NB4 (cell line): Measurements from ENCODE around the gene ARHGAP12.

Source experiments
- DNase-seq: peaks from one replicate; pipeline ENCODE4 v3.0.0; 2010; ENCODE audit warnings: low read depth
- H3K4me3 ChIP-seq: one replicate; pipeline ENCODE4 v1.5.1; 2011; ENCODE audit warnings: mild to moderate bottlenecking, low read depth, low read length, moderate library complexity
- CTCF ChIP-seq: IDR thresholded peaks from one replicate; pipeline ENCODE4 v1.5.1; 2012; ENCODE audit warnings: low read depth, low read length
- MAX ChIP-seq: IDR thresholded peaks from 2 replicates; pipeline ENCODE4 v1.6.1; 2011; ENCODE audit warnings: low read depth, low read length
- MYC ChIP-seq: IDR thresholded peaks from 2 replicates; pipeline ENCODE4 v1.6.1; 2011; ENCODE audit warnings: low read depth, low read length
- POLR2A ChIP-seq: IDR thresholded peaks from 2 replicates; pipeline ENCODE4 v1.6.1; 2011; ENCODE audit warnings: mild to moderate bottlenecking; ENCODE audit not compliant: insufficient read length; ENCODE audit errors: extremely low read depth

The ARHGAP12 gene

GRCh38 chr10:31952066-31952465 lies 23.4 kb upstream of the ARHGAP12 start:
- TF ChIP-seq CTCF (no peak), POLR2A (no peak), MYC (no peak), MAX (no peak)
- H3K4me3 ChIP-seq: no peak overlapping the region
- DNase-seq: peak; percentile 65

GRCh38 chr10:31949266-31949665 lies 20.6 kb upstream of the ARHGAP12 start:
- TF ChIP-seq MYC (no peak), MAX (no peak), CTCF (no peak), POLR2A (no peak)
- DNase-seq: no peak
- no peak overlapping the region for H3K4me3 ChIP-seq

- TF ChIP-seq CTCF (no peak), MYC (no peak), MAX (no peak), POLR2A (no peak)
- DNase-seq: no peak
- no peak overlapping the region for H3K4me3 ChIP-seq
Measured at GRCh38 chr10:31948021-31948420, 19.4 kb upstream of the ARHGAP12 start.

- peak; percentile 34 for DNase-seq
- TF ChIP-seq CTCF: no peak
- TF ChIP-seq MYC: no peak
- no peak for TF ChIP-seq POLR2A
- TF ChIP-seq MAX: no peak
Measured at GRCh38 chr10:31947144-31947926, 18.7 kb upstream of the ARHGAP12 start.

GRCh38 chr10:31945392-31945791 lies 16.8 kb upstream of the ARHGAP12 start:
- DNase-seq: no peak
- H3K4me3 ChIP-seq: no peak overlapping the region
- no peak for TF ChIP-seq POLR2A
- TF ChIP-seq MAX: no peak
- no peak for TF ChIP-seq CTCF
- TF ChIP-seq MYC: no peak

More at GRCh38 chr10:31947144-31947926, 18.7 kb upstream of the ARHGAP12 start:
- H3K4me3 ChIP-seq: no peak overlapping the region
